Measurements from ENCODE around the gene CDK16.
A peak's percentile ranks its signal among the peaks of the same experiment; 100 is the strongest.

Gene CDK16

DNA sequence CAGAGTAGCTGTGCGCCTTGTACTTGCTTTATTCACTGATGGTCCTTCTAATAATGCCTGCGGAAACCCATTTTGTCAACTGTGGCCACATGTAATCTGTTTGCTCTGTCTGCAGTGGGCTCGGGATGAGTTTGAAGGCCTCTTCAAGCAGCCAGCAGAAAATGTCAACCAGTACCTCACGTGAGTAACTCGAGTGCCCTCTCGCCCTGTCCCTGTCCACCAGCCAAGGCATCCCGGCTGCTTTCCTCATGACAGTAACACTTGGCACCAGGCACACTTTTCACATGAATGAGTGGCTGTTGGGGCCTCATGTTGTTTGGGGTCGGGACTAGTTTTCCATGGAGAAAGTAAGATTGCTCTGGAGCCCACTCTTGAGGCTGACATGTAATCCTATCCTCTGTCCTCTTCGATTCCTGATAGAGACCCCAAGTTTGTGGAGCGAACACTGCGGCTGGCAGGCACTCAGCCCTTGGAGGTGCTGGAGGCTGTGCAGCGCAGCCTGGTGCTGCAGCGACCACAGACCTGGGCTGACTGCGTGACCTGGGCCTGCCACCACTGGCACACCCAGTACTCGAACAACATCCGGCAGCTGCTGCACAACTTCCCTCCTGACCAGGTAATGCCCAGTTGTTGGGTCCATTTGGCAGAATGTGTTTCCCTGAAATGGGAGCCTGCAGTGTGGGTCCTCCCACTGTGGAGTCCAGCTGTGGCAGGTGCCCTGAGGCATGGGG lies 8.8 kb upstream of the CDK16 start:
- no peaks in the 10 kb centered on the region for H3K4me1 ChIP-seq (ENCODE audit: control insufficient read depth, insufficient read depth, low read length, poor library complexity, severe bottlenecking)
- no peaks in the 10 kb centered on the region for H3K9me3 ChIP-seq (ENCODE audit: control insufficient read depth, low read length)
- no peak overlapping the region for H3K27ac ChIP-seq (ENCODE audit: low read depth, low read length, severe bottlenecking)
- no peak overlapping the region for H3K4me3 ChIP-seq (ENCODE audit: extremely low read depth, insufficient read depth, low read length, poor library complexity, severe bottlenecking)
- H3K36me3 ChIP-seq (ENCODE audit: control insufficient read depth, insufficient read depth, low read length), result peaks cover 88% of the 10 kb centered on the region
- 94 to 96% methylated on average over 12 to 15 of the region's 16 CpGs for WGBS, 2 experiments (ENCODE audit: insufficient coverage in 2 of 2)

DNA sequence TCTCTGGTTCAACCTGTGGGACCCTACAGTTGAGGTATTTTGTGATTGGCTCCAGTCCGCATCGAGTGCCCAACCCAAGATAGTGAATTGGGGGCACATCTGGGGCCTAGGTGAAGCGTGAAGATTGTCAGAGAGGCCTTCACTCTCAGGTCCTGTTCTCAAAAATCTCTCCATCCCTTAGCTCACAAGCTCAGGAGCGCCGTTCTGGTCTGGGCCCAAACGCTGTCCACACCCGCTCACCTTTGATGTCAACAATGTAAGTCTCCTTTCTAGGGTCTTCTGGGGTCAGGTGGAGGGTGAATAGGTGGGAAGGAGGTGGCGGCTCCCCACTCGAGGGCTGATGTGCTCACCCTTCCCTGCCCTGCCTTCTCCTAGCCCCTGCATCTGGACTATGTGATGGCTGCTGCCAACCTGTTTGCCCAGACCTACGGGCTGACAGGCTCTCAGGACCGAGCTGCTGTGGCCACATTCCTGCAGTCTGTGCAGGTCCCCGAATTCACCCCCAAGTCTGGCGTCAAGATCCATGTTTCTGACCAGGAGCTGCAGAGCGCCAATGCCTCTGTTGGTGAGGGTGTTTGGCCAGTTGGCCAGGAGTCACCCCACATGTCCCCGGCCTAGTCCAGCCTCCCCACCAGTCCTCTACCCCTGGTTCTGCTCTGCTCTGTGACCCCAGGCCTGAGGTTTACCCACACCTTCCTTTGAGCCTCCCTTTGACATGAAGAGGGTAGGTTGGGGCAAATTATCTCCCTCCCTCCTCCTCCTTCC lies 7.6 kb upstream of the CDK16 start:
- Histone ChIP-seq H3K9me3 (ENCODE audit: control insufficient read depth, low read length) (no peaks in the 10 kb centered on the region), H3K4me1 (ENCODE audit: control insufficient read depth, insufficient read depth, low read length, poor library complexity, severe bottlenecking) (peaks cover 3% of the 10 kb centered on the region), H3K4me3 (ENCODE audit: extremely low read depth, insufficient read depth, low read length, poor library complexity, severe bottlenecking) (no peak overlapping the region), H3K27ac (ENCODE audit: low read depth, low read length, severe bottlenecking) (no peak overlapping the region), H3K36me3 (ENCODE audit: control insufficient read depth, insufficient read depth, low read length) (peaks cover 88% of the 10 kb centered on the region)
- 94 to 100% methylated on average over 3 to 5 of the region's 15 CpGs for WGBS, 2 experiments (ENCODE audit: insufficient coverage in 2 of 2)

DNA sequence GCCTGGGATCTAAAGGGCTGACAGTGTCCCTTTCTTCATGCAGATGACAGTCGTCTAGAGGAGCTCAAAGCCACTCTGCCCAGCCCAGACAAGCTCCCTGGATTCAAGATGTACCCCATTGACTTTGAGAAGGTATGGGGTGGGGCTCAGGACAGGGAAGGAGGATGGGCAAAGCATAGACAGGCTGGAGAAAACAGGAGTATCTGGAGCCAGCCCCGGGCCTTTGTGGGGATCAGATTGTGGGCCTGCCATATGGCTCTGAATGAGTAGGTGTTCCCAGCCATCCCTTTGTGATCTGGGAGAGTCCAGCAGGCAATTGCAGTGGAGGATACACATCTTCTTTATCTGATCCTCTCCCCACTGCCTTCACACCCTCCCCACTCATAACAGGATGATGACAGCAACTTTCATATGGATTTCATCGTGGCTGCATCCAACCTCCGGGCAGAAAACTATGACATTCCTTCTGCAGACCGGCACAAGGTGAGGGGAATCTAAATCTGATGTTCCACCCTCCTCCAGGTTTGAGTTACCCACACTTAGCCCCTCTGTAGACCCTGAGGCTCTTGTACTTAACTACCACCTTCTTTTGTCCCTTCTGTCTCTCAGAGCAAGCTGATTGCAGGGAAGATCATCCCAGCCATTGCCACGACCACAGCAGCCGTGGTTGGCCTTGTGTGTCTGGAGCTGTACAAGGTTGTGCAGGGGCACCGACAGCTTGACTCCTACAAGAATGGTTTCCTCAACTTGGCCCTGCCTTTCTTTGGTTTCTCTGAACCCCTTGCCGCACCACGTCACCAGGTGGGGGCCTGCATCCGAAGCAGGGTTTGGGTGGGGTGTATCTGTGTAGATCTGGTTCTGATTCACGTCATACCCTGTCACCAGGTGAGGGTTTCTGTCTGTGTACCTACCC lies 5.8 kb upstream of the CDK16 start:
- WGBS, 2 experiments (ENCODE audit: insufficient coverage in 2 of 2), result 100% methylated on average over 3 of the region's 12 CpGs; no CpG with 5 or more reads in 1 of the 2 experiments
- H3K36me3 ChIP-seq (ENCODE audit: control insufficient read depth, insufficient read depth, low read length), result peaks cover 78% of the 10 kb centered on the region
- no peaks in the 10 kb centered on the region for H3K9me3 ChIP-seq (ENCODE audit: control insufficient read depth, low read length)
- H3K4me3 ChIP-seq (ENCODE audit: extremely low read depth, insufficient read depth, low read length, poor library complexity, severe bottlenecking), result no peak overlapping the region
- H3K4me1 ChIP-seq (ENCODE audit: control insufficient read depth, insufficient read depth, low read length, poor library complexity, severe bottlenecking), result peaks cover 7% of the 10 kb centered on the region
- H3K27ac ChIP-seq (ENCODE audit: low read depth, low read length, severe bottlenecking), result no peak overlapping the region

DNA sequence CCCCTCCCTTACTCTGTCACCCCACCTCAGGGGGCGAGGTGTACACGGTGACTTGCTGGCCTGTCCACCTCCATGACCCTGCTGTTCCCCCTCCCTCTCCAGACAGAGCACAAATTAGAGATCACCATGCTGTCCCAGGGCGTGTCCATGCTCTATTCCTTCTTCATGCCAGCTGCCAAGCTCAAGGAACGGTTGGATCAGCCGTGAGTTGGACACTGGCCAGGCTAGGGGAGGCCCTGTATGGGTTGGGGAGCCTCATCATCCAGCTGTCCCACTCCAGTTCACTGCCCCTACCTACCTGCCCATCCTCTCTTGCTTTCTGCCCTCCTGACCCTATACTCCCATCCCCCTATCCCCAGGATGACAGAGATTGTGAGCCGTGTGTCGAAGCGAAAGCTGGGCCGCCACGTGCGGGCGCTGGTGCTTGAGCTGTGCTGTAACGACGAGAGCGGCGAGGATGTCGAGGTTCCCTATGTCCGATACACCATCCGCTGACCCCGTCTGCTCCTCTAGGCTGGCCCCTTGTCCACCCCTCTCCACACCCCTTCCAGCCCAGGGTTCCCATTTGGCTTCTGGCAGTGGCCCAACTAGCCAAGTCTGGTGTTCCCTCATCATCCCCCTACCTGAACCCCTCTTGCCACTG lies 3.9 kb upstream of the CDK16 start:
- Histone ChIP-seq H3K4me1 (ENCODE audit: control insufficient read depth, insufficient read depth, low read length, poor library complexity, severe bottlenecking) (peaks cover 7% of the 10 kb centered on the region), H3K27ac (ENCODE audit: low read depth, low read length, severe bottlenecking) (no peak overlapping the region), H3K9me3 (ENCODE audit: control insufficient read depth, low read length) (no peaks in the 10 kb centered on the region), H3K4me3 (ENCODE audit: extremely low read depth, insufficient read depth, low read length, poor library complexity, severe bottlenecking) (no peak overlapping the region), H3K36me3 (ENCODE audit: control insufficient read depth, insufficient read depth, low read length) (peaks cover 61% of the 10 kb centered on the region)
- 98 to 100% methylated on average over 12 to 15 of the region's 20 CpGs for WGBS, 2 experiments (ENCODE audit: insufficient coverage in 2 of 2)

DNA sequence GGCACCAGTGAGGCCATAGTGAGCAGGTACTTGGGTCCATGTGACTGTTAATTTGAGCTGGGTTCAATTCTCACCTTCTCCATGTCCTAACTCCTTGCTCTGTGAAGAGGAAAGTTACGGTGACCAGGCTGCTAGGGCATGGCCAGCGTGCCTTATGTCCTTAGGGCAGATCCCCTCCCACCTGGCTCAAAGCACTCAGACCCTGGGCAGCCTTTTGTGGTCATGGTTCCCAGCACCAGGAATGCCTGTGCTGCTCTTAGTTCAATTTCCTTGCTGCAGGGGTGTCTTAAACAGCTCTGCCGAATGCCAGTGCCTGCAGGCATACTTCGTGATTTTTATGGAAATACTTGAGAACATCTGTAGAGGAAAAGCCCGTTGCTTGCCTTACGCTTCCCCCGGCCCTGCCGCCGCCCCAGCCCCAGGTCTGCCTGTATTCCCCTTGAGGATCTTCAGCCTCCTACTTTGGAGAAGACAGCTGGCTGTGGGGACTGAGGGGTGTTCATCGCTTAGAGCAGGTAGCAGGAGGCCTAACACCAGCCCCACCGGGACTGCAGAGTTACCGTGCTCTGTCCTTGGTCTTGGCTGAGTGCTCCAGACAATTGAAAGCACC lies 3.1 kb upstream of the CDK16 start:
- H3K36me3 ChIP-seq (ENCODE audit: control insufficient read depth, insufficient read depth, low read length), result peaks cover 55% of the 10 kb centered on the region
- WGBS, 2 experiments (ENCODE audit: insufficient coverage in 2 of 2), result 89 to 100% methylated on average over 5 to 7 of the region's 12 CpGs
- peaks cover 7% of the 10 kb centered on the region for H3K4me1 ChIP-seq (ENCODE audit: control insufficient read depth, insufficient read depth, low read length, poor library complexity, severe bottlenecking)
- H3K9me3 ChIP-seq (ENCODE audit: control insufficient read depth, low read length), result no peaks in the 10 kb centered on the region
- H3K27ac ChIP-seq (ENCODE audit: low read depth, low read length, severe bottlenecking), result no peak overlapping the region
- no peak overlapping the region for H3K4me3 ChIP-seq (ENCODE audit: extremely low read depth, insufficient read depth, low read length, poor library complexity, severe bottlenecking)

DNA sequence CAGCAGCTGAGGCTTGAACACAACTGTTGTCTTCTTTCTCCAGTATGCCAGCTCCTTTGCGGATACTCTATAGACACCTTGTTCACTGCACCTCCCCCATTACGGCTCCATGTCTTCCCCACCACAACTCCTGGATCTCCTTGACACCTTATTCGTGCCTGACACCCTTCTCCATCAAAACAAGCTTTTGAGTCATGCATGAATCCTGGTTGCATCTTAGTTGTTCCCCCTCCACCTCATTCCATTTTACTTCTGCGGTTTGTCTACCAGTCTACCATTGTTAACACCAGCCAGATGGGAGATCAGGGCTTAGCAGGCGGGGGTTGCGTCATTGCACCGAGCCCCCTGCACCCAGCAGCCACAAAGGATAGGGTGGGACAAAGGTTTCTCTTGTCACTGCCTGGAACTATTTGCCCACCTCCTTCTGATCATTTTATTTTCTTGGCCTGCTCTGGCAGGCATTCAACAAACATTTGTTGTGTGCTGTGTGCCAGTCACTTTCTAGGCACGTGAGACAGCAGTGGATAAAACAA lies 2.0 kb upstream of the CDK16 start:
- Histone ChIP-seq H3K9me3 (ENCODE audit: control insufficient read depth, low read length) (no peaks in the 10 kb centered on the region), H3K4me1 (ENCODE audit: control insufficient read depth, insufficient read depth, low read length, poor library complexity, severe bottlenecking) (peaks cover 7% of the 10 kb centered on the region), H3K4me3 (ENCODE audit: extremely low read depth, insufficient read depth, low read length, poor library complexity, severe bottlenecking) (no peak overlapping the region), H3K27ac (ENCODE audit: low read depth, low read length, severe bottlenecking) (peak overlapping the region; percentile 93), H3K36me3 (ENCODE audit: control insufficient read depth, insufficient read depth, low read length) (peaks cover 50% of the 10 kb centered on the region)
- WGBS, 2 experiments (ENCODE audit: insufficient coverage in 2 of 2), result 74 to 100% methylated on average over 2 to 3 of the region's 8 CpGs

DNA sequence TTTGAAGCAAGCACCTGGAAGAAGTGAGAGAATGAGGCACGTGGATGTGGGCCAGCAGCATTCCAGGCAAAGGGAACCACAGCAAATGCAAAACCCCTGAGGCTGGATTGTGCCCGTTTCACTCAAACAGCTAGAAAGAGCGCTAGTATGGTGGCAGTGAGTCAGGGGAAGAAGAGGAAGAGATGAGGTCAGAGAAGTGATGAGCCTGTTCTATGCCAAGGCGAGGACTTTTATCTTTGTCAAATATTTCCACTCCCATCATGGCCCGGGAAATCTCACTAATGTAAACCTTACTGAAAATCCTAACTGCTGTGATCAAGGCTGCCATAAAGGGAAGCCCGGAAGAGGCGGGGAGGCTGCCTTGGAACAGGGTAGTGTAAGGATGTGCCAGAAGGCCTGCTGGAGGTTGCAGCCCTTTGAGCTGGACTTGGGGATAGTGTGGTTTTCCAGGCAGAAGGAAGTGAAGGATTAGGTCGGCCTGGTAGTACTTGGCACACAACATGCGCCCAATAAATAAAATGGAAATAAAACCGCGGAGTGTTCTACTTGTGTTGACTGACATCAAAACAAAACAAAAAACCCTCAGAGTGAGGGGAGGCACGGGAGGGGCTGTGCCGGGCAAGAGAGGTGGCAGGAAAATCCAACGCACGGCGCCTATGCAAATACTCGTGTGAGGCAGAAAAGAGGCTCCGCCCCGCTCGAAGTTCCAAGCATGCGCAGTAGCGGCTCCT lies 1.2 kb upstream of the CDK16 start:
- WGBS, 2 experiments (ENCODE audit: insufficient coverage in 2 of 2), result 7 to 23% methylated on average over 5 to 12 of the region's 22 CpGs
- H3K9me3 ChIP-seq (ENCODE audit: control insufficient read depth, low read length), result no peaks in the 10 kb centered on the region
- H3K4me3 ChIP-seq (ENCODE audit: extremely low read depth, insufficient read depth, low read length, poor library complexity, severe bottlenecking), result peak overlapping the region; percentile 14
- H3K36me3 ChIP-seq (ENCODE audit: control insufficient read depth, insufficient read depth, low read length), result peaks cover 43% of the 10 kb centered on the region
- H3K4me1 ChIP-seq (ENCODE audit: control insufficient read depth, insufficient read depth, low read length, poor library complexity, severe bottlenecking), result peaks cover 7% of the 10 kb centered on the region
- peak overlapping the region; percentile 93 for H3K27ac ChIP-seq (ENCODE audit: low read depth, low read length, severe bottlenecking)

DNA sequence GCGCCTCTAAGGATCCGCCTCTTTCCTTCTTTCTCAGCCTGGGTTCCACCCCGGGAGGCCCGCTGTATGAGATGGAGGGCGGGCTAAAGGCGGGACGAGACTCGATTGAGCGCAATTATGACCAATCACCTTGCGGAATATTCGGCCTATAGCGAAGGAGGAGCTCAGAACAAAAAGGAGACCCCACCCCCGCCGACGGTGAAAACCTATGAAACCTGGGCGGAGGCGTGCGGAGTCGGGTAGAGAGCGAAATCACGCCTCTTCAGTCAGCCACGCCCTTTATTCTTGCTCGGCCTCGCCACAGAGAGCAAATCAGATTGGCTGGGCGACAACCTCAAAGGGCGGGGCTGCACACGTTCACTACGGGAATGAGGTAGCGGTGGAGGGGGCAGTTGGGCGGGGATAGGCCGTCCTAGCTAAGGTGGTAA lies 615 bp upstream of the CDK16 start:
- peaks cover 7% of the 10 kb centered on the region for H3K4me1 ChIP-seq (ENCODE audit: control insufficient read depth, insufficient read depth, low read length, poor library complexity, severe bottlenecking)
- 0% methylated on average over 7 of the region's 31 CpGs for WGBS, 2 experiments (ENCODE audit: insufficient coverage in 2 of 2)
- no peaks in the 10 kb centered on the region for H3K9me3 ChIP-seq (ENCODE audit: control insufficient read depth, low read length)
- peak overlapping the region; percentile 97 for H3K27ac ChIP-seq (ENCODE audit: low read depth, low read length, severe bottlenecking)
- H3K4me3 ChIP-seq (ENCODE audit: extremely low read depth, insufficient read depth, low read length, poor library complexity, severe bottlenecking), result peak overlapping the region; percentile 68
- peaks cover 40% of the 10 kb centered on the region for H3K36me3 ChIP-seq (ENCODE audit: control insufficient read depth, insufficient read depth, low read length)

DNA sequence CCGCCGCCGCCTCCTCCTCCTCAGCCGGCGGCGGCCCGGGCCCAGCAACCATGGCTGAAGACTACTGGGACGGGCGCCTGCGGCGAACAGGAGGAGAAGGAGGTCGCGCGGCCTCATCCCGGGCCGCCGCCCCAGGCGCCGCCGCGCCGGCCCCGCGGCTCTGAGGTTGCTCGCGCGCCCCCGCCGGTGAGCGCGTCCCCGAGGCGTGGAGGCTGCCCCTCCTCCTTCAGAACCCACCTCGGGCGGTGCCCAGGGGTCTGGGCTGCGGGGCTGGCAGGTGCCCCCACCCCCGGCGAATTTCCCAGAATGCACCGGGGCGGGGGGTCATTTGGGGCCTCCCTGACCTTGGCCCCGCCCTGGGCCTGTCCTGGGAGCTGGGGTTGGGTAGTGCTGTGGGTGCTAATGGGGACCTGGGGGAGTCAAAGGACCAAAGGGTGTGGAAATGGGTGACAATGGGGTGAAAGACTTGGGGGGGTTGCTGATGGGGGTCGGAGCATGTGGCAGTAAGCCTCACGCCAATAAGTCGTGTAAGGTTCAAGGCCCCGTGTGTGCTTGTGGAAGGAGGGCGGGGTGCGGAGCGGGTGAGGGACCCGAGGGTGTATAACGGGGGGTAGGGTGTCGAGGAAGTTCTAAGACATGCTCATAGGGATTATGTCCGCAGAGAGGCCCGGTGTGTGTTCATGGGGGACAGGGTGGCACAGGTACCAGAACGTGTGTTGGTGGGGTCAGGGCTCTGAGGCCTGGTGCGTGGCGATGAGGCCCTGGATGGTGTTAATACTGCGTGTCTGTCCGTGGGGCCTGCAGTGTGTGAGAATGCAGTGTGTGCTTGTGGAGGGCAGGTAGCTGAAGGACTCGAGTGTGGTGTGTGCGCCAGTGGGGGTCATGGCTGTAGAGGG lies 687 bp downstream of the CDK16 start:
- WGBS, 2 experiments (ENCODE audit: insufficient coverage in 2 of 2), result 3 to 20% methylated on average over 1 to 12 of the region's 60 CpGs
- Histone ChIP-seq H3K36me3 (ENCODE audit: control insufficient read depth, insufficient read depth, low read length) (peaks cover 40% of the 10 kb centered on the region), H3K4me3 (ENCODE audit: extremely low read depth, insufficient read depth, low read length, poor library complexity, severe bottlenecking) (peak overlapping the region; percentile 68), H3K27ac (ENCODE audit: low read depth, low read length, severe bottlenecking) (peak overlapping the region; percentile 97), H3K4me1 (ENCODE audit: control insufficient read depth, insufficient read depth, low read length, poor library complexity, severe bottlenecking) (peaks cover 7% of the 10 kb centered on the region), H3K9me3 (ENCODE audit: control insufficient read depth, low read length) (no peaks in the 10 kb centered on the region)

Data from mesodermal cell (in vitro differentiated cells).